KG1 (cell line): Measurements from ENCODE around the gene EMILIN2.

Source experiments
- DNase-seq: peaks from one replicate; lab custom pipeline; 2025; lab: John Stamatoyannopoulos, UW

Gene EMILIN2

DNA sequence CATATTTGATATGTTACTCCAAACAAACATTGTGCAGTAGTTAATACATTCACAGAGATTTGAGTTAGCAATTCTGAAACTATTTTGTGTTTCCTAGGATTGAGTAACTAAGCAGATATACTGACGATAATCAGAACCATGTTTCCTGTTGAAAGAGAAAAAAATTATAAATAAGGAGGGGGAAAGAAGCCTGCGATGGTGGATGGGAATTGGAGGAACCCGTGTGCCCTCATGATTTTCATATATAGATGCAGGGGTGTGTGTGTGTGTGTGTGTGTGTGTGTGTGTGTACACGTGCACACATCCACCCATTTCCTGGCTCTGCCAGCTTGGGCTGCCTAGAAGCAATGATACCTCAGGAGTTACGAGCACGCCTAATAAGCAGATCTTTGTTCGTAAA is 109.2 kb downstream of the EMILIN2 start:
- no peak for DNase-seq

DNA sequence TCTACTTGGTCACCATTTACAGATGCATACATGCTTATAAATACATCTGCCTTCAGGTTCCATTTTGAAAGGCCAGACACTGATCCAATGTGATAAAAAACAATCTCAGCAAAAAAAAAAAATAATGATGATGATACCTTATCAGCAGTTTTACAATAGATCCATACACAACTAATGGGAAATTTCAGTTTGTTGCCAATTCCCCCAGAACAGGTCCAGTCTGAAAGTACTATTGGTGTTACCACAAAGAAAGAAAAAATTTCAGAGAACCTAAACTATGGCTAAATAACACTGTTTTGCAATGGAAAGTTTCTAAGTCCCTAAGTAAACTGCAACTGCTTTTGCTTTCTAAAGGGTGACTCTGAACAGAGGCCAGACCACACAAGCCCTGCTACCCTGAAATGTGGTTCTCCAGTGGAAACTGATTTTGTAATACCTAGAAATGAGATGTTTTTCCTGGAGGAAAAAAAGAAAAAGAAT is 112.1 kb downstream of the EMILIN2 start:
- DNase-seq, result no peak

DNA sequence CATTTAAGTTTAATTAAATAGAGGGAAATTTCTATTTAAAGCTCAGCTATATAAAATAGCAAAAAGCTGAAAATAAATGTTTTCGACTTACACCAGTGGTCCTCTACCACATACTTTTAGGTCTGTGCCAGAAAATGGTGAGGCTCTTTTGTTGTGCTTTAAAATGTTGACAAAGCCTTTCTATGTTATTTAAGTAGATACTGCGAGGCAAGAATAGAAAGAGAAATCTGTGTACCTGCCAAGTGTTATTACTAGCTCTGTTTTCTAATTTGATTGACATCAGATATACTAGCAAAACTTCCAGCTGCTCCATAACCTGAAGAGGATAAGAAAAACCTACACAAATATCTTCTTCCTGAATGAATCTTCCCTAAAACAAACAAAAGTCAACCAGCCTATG is 112.5 kb downstream of the EMILIN2 start:
- DNase-seq, result no peak

DNA sequence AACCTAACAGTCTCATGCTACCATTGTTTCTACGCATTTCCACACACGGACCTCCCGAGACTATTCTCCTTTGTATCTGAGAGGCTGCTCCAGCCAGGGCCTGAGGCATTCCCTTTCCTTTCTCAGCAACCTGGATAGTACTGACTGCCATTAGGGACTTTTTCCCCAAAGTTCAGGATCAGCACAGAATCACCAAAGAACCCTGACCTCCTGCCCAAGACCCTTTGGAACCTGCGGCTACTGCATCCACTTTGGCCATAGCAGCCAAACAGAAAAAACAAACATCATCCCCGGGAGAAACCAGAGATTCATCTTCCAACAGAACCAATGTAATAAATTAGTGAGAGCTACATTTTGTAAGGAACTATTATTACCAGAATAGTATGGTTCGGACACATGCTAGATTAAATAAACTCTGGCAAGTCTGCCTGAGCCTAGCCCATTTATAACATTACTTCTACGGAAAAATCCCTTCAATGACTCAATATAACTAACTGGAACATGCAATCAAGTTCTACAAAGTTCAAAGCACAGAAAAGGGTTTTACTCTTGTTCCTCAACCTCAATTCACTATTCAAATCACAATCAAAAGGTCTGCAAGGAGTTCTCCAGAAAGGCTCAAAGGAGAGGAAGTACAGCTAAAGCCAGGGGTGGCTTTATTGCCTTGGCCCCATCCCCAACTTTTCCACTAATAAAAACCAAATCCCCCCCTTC is 114.3 kb downstream of the EMILIN2 start:
- DNase-seq, result no peak

DNA sequence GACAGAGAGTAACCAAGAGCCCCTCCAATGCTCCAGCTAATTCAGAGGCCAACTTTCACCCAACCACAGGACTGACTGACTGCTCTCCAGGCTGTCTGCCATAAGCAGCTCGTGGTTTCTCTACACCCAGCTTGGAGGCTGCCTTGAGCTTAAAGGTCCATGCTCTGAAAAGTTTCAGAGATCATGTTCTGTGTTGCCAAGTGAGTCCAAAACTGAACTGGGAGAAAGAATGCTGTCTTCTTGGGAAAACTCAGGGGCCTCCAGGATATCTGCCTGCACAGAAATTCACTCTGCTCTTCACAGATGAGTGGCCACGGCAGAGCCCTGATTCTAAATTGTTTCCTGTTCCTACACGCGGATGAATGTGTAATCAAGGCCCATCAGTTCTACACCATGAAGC is 115.0 kb downstream of the EMILIN2 start:
- no peak for DNase-seq

DNA sequence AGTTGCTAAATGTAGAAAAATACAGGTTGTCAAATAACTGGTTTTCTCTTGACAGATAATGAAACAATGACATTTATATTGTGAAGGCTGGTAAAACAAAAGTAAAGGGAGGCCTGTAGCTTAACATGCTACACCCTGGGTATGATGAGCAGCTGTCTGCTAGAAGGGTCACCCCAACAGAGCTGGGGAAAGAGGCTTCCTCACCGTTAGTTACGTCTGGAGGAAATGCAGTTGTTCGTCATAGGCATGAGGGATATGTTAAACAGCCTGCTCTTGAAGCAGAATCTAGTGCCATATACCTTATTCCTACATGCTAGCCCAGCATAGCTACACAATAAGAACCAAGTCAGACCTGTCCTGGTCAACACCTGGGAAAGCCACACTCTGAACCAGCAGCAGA is 116.2 kb downstream of the EMILIN2 start:
- peak; percentile 35 for DNase-seq

DNA sequence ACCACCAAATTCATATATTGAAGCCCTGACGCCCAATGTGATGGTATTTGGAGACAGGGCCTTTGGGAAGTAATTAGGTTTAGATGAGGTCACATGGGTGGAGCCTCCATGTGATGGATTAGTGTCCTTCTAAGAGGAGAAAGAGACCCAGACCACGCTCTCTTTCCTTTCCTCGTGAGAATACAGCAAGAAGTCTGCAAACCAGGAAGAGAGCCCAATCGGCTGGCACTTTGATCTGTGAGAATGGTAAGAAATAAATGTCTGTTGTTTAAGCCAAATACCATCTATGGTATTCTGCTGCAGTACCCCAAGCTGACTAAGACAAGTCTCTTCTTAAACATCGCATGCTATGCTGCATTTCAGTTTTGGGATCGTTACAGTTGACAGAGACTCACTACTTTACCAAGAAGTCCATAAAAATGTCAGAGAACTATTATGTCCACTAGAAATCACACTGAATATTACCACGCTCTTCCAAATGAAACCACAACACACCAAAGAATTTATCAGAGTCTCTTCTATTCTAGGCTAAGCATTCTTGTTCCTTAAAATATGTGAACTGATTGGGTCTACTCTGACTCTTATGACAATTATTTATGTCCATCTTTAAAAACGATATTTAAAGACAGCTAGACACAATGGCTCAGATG is 117.7 kb downstream of the EMILIN2 start:
- no peak for DNase-seq
